IMR-90 (cell line): ENCODE data around the gene ATM. TPM values are rescaled to one million over a fixed set of nuclear protein-coding genes. Genes with fewer than 3 reads are reported as not detected.

ENCODE experiments used
- ATAC-seq: fragments of 200-7000 bp; cut with Tn5 transposase; 2 replicates; pipeline ENCODE4 v1.9.1; 2020; ENCODE audit warnings: low read depth, mild to moderate bottlenecking, moderate library complexity
- BruUV-seq: library from RNA; stranded (reverse); fragments of 400-500 nt; replicated peaks from 2 replicates; lab custom pipeline; 2021; lab: Mats Ljungman, UMichigan
- CTCF ChIA-PET: fragments of 300-600 bp; formaldehyde crosslinking; extraction: SDS; loops from one replicate; lab custom pipeline; 2021; ENCODE audit warnings: antibody characterized with exemption; lab: Yijun Ruan, JAX
- POLR2A ChIA-PET: fragments of 300-600 bp; sonication (Branson Sonifier 250); formaldehyde crosslinking; loops from one replicate; lab custom pipeline; 2022; ENCODE audit warnings: antibody characterized with exemption; ENCODE audit not compliant: unreplicated experiment; lab: Charles Lee
- DNase-seq: peaks from one replicate; pipeline ENCODE4 v3.0.0; 2013
- H2AFZ ChIP-seq: replicated peaks from 2 replicates; pipeline ENCODE3; 2013; ENCODE audit warnings: low read length, mild to moderate bottlenecking; ENCODE audit not compliant: poor library complexity
- H2AK5ac ChIP-seq: 2 replicates; pipeline ENCODE4 v1.6.1; 2013; ENCODE audit warnings: low read depth, low read length, inconsistent platforms
- H2AK9ac ChIP-seq: replicated peaks from 2 replicates; pipeline ENCODE3; 2013; ENCODE audit warnings: mild to moderate bottlenecking, low read depth, low read length, moderate library complexity; ENCODE audit not compliant: poor library complexity
- H2BK120ac ChIP-seq: 2 replicates; pipeline ENCODE4 v1.6.1; 2013; ENCODE audit warnings: low read depth, low read length, inconsistent platforms
- H2BK15ac ChIP-seq: 3 replicates; pipeline ENCODE4 v1.6.1; 2013; ENCODE audit warnings: low read depth, low read length, inconsistent platforms
- H2BK20ac ChIP-seq: 2 replicates; pipeline ENCODE4 v1.6.1; 2013; ENCODE audit warnings: low read depth, mild to moderate bottlenecking, inconsistent platforms, low read length, moderate library complexity
- H2BK5ac ChIP-seq: 2 replicates; pipeline ENCODE4 v1.6.1; 2013; ENCODE audit warnings: mild to moderate bottlenecking, low read depth, low read length, inconsistent platforms; ENCODE audit not compliant: poor library complexity, severe bottlenecking
- H3K14ac ChIP-seq: replicated peaks from 2 replicates; pipeline ENCODE4 v1.6.1; 2013; ENCODE audit warnings: low read depth, low read length, inconsistent platforms
- H3K18ac ChIP-seq: 2 replicates; pipeline ENCODE4 v1.6.1; 2013; ENCODE audit warnings: low read depth, low read length, control low read depth
- H3K23ac ChIP-seq: 2 replicates; pipeline ENCODE4 v1.6.1; 2013; ENCODE audit warnings: low read depth, low read length, inconsistent platforms
- H3K27ac ChIP-seq: 2 replicates; pipeline ENCODE4 v1.5.1; 2013; ENCODE audit warnings: mild to moderate bottlenecking, control low read depth, low read length; ENCODE audit not compliant: insufficient read depth
- H3K27me3 ChIP-seq: 2 replicates; pipeline ENCODE4 v1.6.1; 2013; ENCODE audit warnings: low read length; ENCODE audit not compliant: control insufficient read depth, insufficient read depth
- H3K36me3 ChIP-seq: 2 replicates; pipeline ENCODE4 v1.6.1; 2013; ENCODE audit warnings: low read length, mixed read lengths; ENCODE audit not compliant: control insufficient read depth, insufficient read depth
- H3K4ac ChIP-seq: 2 replicates; pipeline ENCODE4 v1.6.1; 2013; ENCODE audit warnings: low read depth, low read length, inconsistent platforms
- H3K4me1 ChIP-seq: 2 replicates; pipeline ENCODE4 v1.6.1; 2013; ENCODE audit warnings: low read length, mixed read lengths; ENCODE audit not compliant: control insufficient read depth, insufficient read depth
- H3K4me2 ChIP-seq: 2 replicates; pipeline ENCODE4 v1.6.1; 2013; ENCODE audit warnings: low read depth, mild to moderate bottlenecking, control low read depth, low read length, moderate library complexity
- H3K4me3 ChIP-seq: 2 replicates; pipeline ENCODE4 v1.5.1; 2013; ENCODE audit warnings: low read depth, mild to moderate bottlenecking, control low read depth, low read length, moderate library complexity; ENCODE audit not compliant: insufficient read depth
- H3K56ac ChIP-seq: 2 replicates; pipeline ENCODE4 v1.6.1; 2013; ENCODE audit warnings: low read length, inconsistent platforms; ENCODE audit not compliant: insufficient read depth; ENCODE audit errors: extremely low read depth
- H3K79me1 ChIP-seq, 2 experiments: 2 replicates each; pipeline ENCODE4 v1.6.1; 2013; ENCODE audit warnings: low read length in 2 of 2, inconsistent platforms in 1 of 2, low read depth in 1 of 2
- H3K9ac ChIP-seq: 2 replicates; pipeline ENCODE4 v1.6.1; 2013; ENCODE audit warnings: low read depth, low read length, control low read depth
- H3K9me1 ChIP-seq: 2 replicates; pipeline ENCODE4 v1.6.1; 2013; ENCODE audit warnings: low read length, inconsistent platforms; ENCODE audit not compliant: insufficient read depth
- H3K9me3 ChIP-seq: 2 replicates; pipeline ENCODE4 v1.6.1; 2013; ENCODE audit warnings: low read length; ENCODE audit not compliant: control insufficient read depth, insufficient read depth
- H4K20me1 ChIP-seq: 2 replicates; pipeline ENCODE4 v1.6.1; 2013; ENCODE audit warnings: low read length, inconsistent platforms; ENCODE audit not compliant: insufficient read depth
- H4K5ac ChIP-seq: 2 replicates; pipeline ENCODE4 v1.6.1; 2013; ENCODE audit warnings: mild to moderate bottlenecking, low read depth, low read length, control low read depth
- H4K8ac ChIP-seq, 2 experiments: 2 replicates each; pipeline ENCODE4 v1.6.1; 2013; ENCODE audit warnings: low read depth in 2 of 2, low read length in 2 of 2, control low read depth in 1 of 2, inconsistent platforms in 1 of 2
- H4K91ac ChIP-seq: 2 replicates; pipeline ENCODE4 v1.6.1; 2013; ENCODE audit warnings: low read depth, low read length, inconsistent platforms; ENCODE audit not compliant: insufficient read depth
- BHLHE40 ChIP-seq: fragments of 150-350 bp; IDR thresholded peaks from 2 replicates; pipeline ENCODE4 v1.6.1; 2016; ENCODE audit warnings: mild to moderate bottlenecking, low read depth, low read length
- CEBPB ChIP-seq: IDR thresholded peaks from 2 replicates; pipeline ENCODE4 v1.6.1; 2012; ENCODE audit warnings: low read depth, low read length, improper control_type of control experiment
- CHD1 ChIP-seq: IDR thresholded peaks from 2 replicates; pipeline ENCODE4 v1.6.1; 2012; ENCODE audit warnings: low read depth, low read length, improper control_type of control experiment
- CTCF ChIP-seq: conservative IDR thresholded peaks from 2 replicates; pipeline ENCODE4 v1.5.1; 2012; ENCODE audit warnings: mild to moderate bottlenecking, low read depth, low read length, improper control_type of control experiment
- FOS ChIP-seq: fragments of 150-350 bp; IDR thresholded peaks from 2 replicates; pipeline ENCODE4 v1.6.1; 2016; ENCODE audit warnings: low read depth, low read length
- MAFK ChIP-seq: IDR thresholded peaks from 2 replicates; pipeline ENCODE4 v1.6.1; 2012; ENCODE audit warnings: low read depth, low read length, improper control_type of control experiment
- MAZ ChIP-seq: IDR thresholded peaks from 2 replicates; pipeline ENCODE4 v1.6.1; 2012; ENCODE audit warnings: low read depth, mild to moderate bottlenecking, low read length, improper control_type of control experiment, moderate library complexity, borderline replicate concordance
- MXI1 ChIP-seq: IDR thresholded peaks from 2 replicates; pipeline ENCODE4 v1.6.1; 2012; ENCODE audit warnings: low read depth, mild to moderate bottlenecking, low read length, moderate library complexity, borderline replicate concordance
- NFE2L2 ChIP-seq: fragments of 150-350 bp; IDR thresholded peaks from 2 replicates; pipeline ENCODE4 v1.6.1; 2016; ENCODE audit warnings: low read depth, mild to moderate bottlenecking, low read length
- POLR2A ChIP-seq: IDR thresholded peaks from 2 replicates; pipeline ENCODE4 v1.6.1; 2012; ENCODE audit warnings: mild to moderate bottlenecking, low read depth, low read length
- RAD21 ChIP-seq: IDR thresholded peaks from 2 replicates; pipeline ENCODE4 v1.6.1; 2012; ENCODE audit warnings: low read length, improper control_type of control experiment
- RCOR1 ChIP-seq: IDR thresholded peaks from 2 replicates; pipeline ENCODE4 v1.6.1; 2012; ENCODE audit warnings: mild to moderate bottlenecking, low read length, improper control_type of control experiment; ENCODE audit not compliant: insufficient replicate concordance
- RFX5 ChIP-seq: IDR thresholded peaks from 2 replicates; pipeline ENCODE4 v1.8.0; 2012; ENCODE audit warnings: low read depth, mild to moderate bottlenecking, low read length, moderate library complexity
- SMC3 ChIP-seq: fragments of 150-350 bp; IDR thresholded peaks from 2 replicates; pipeline ENCODE4 v1.6.1; 2016; ENCODE audit warnings: low read depth, mild to moderate bottlenecking, antibody characterized with exemption, low read length, moderate library complexity
- USF2 ChIP-seq: fragments of 150-350 bp; IDR thresholded peaks from 2 replicates; pipeline ENCODE4 v1.6.1; 2017; ENCODE audit warnings: mild to moderate bottlenecking, antibody characterized with exemption, low read length, low read depth
- dilution Hi-C: fragments of 300-500 bp; cut with HindIII; formaldehyde crosslinking; loops from one replicate; pipeline ENCODE4 v1.14.3; 2018; ENCODE audit warnings: low sequenced_read_pairs; ENCODE audit not compliant: unreplicated experiment
- in situ Hi-C: fragments of 300-500 bp; cut with MboI; formaldehyde crosslinking; loops from 3 replicates; pipeline ENCODE4 v1.14.3; 2019; ENCODE audit warnings: low sequenced_read_pairs, inconsistent platforms, mixed read lengths
- intact Hi-C: fragments of 100-400 bp; cut with micrococcal nuclease; formaldehyde crosslinking; loops from 2 replicates; pipeline ENCODE4 v1.10.0; 2022
- polyA plus RNA-seq, 3 experiments: library from polyadenylated mRNA; depleted of rRNA; stranded (reverse); fragments of >200 nt; gene quantifications; 2 replicates each; pipeline ENCODE4 v1.2.3, GENCODE V29; 2012; ENCODE audit warnings: low replicate concordance in 1 of 3
- total RNA-seq: library from RNA; depleted of rRNA; stranded (reverse); fragments of >200 nt; gene quantifications from 2 replicates; pipeline ENCODE4 v1.2.3, GENCODE V29; 2012
- TF ChIP-seq, protein P1 (sequence below): fragments of 150-350 bp; IDR thresholded peaks from 2 replicates; pipeline ENCODE4 v1.6.1; 2016; ENCODE audit warnings: low read depth, mild to moderate bottlenecking, low read length, moderate library complexity, borderline replicate concordance

The ATM gene
- total and polyA plus RNA-seq, 2 of the 4 experiments (the other 2 are of a cell fraction), result 18.1 to 30.6 TPM

DNA sequence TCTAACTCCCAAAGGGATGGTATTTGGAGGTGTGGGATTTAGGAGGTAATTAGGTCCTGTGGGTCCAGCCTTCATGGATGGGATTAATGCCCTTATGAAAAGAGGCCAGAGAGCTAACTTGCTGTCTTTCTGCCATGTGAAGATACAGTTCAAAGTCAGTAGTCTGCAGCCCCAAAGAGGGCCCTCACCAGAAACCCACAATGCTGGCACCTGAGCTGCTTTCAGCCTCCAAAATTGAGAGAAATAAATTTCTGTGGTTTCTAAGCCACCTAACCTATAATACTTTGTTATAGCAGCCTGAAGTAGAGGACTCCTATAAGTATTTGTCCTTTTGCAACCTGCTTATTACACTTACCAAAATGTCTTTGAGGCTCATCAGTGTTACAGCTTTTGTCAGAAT is 16.2 kb downstream of the ATM start:
- H2BK20ac ChIP-seq, result no peak overlapping the region
- H4K5ac ChIP-seq, result no peak overlapping the region
- H3K27me3 ChIP-seq, result no peaks in the 10 kb centered on the region
- in situ Hi-C loops, result no loop called here
- no TSS peak for BruUV-seq
- H3K36me3 ChIP-seq, result peaks cover 20% of the 10 kb centered on the region
- DNase-seq (no peak), ATAC-seq (no peak)
- no peak overlapping the region for H3K23ac ChIP-seq
- ChIA-PET POLR2A (no interaction called here), CTCF (no interaction called here)
- TF ChIP-seq CHD1, result no peak
- TF ChIP-seq FOS, result no peak
- no peak for TF ChIP-seq SMC3
- TF ChIP-seq USF2, result no peak
- no peak for TF ChIP-seq RCOR1
- TF ChIP-seq MAFK, result no peak
- TF ChIP-seq BHLHE40, result no peak
- TF ChIP-seq MXI1, result no peak
- no peak for TF ChIP-seq RAD21
- no peak for TF ChIP-seq POLR2A
- TF ChIP-seq MAZ, result no peak
- TF ChIP-seq RFX5, result no peak
- TF ChIP-seq, protein P1, sequence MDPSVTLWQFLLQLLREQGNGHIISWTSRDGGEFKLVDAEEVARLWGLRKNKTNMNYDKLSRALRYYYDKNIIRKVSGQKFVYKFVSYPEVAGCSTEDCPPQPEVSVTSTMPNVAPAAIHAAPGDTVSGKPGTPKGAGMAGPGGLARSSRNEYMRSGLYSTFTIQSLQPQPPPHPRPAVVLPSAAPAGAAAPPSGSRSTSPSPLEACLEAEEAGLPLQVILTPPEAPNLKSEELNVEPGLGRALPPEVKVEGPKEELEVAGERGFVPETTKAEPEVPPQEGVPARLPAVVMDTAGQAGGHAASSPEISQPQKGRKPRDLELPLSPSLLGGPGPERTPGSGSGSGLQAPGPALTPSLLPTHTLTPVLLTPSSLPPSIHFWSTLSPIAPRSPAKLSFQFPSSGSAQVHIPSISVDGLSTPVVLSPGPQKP, result no peak
- TF ChIP-seq CTCF, result no peak
- no peak for TF ChIP-seq NFE2L2
- no peak for TF ChIP-seq CEBPB
- no peak overlapping the region for H3K14ac ChIP-seq
- no peaks in the 10 kb centered on the region for H4K20me1 ChIP-seq
- H2AK9ac ChIP-seq, result no peak overlapping the region
- no peak overlapping the region for H3K9ac ChIP-seq
- no peak overlapping the region for H2AK5ac ChIP-seq
- no peaks in the 10 kb centered on the region for H3K4me1 ChIP-seq
- no peaks in the 10 kb centered on the region; the same call in 1 of the 2 replicates for H3K9me3 ChIP-seq
- dilution Hi-C loops, result no loop called here
- no peak overlapping the region for H4K8ac ChIP-seq
- no peak overlapping the region for H3K4me3 ChIP-seq
- no peak overlapping the region for H3K27ac ChIP-seq
- no peak overlapping the region for H2AFZ ChIP-seq
- no peak overlapping the region for H2BK5ac ChIP-seq
- H3K79me1 ChIP-seq, result peaks cover 0 to 11% of the 10 kb centered on the region in 2 experiments; a peak in 1 of 4 replicates
- no peak overlapping the region for H4K91ac ChIP-seq
- no peaks in the 10 kb centered on the region for H3K9me1 ChIP-seq
- intact Hi-C loops, result loop anchor here (5.0 kb wide), 1 partner anchor 48 kb away; no protein-coding TSS in a partner anchor
- no peak overlapping the region for H3K56ac ChIP-seq
- no peak overlapping the region for H3K4me2 ChIP-seq
- no peak overlapping the region for H2BK15ac ChIP-seq
- H3K4ac ChIP-seq, result no peak overlapping the region
- no peak overlapping the region for H3K18ac ChIP-seq
- no peak overlapping the region for H2BK120ac ChIP-seq
